HG02678 (cell line): ENCODE results near the gene PGP.

Experiments used
- ATAC-seq: cut with Tn5 transposase; IDR thresholded peaks from one replicate; pipeline ENCODE4 v1.9.1; 2021; ENCODE audit warnings: mild to moderate bottlenecking, moderate library complexity; ENCODE audit not compliant: unreplicated experiment

PGP gene

GRCh38 chr16:2183671-2184070 is 31.0 kb downstream of the PGP start:
- ATAC-seq, result no peak

- no peak for ATAC-seq
These were observed 32.7 kb downstream of the PGP start for GRCh38 chr16:2181952-2182351.

GRCh38 chr16:2180962-2181923 is 33.4 kb downstream of the PGP start:
- ATAC-seq, result no peak

- no peak for ATAC-seq
These were observed 34.2 kb downstream of the PGP start for GRCh38 chr16:2180461-2180860.

- ATAC-seq, result no peak
These were observed 35.1 kb downstream of the PGP start for GRCh38 chr16:2179576-2179975.

- no peak for ATAC-seq
These were observed 35.5 kb downstream of the PGP start for GRCh38 chr16:2179107-2179501.

- no peak for ATAC-seq
These were observed 36.1 kb downstream of the PGP start for GRCh38 chr16:2178321-2179106.

GRCh38 chr16:2177561-2177960 is 37.1 kb downstream of the PGP start:
- ATAC-seq, result no peak

- no peak for ATAC-seq
These were observed 37.5 kb downstream of the PGP start for GRCh38 chr16:2177101-2177500.

GRCh38 chr16:2176047-2176446 is 38.6 kb downstream of the PGP start:
- no peak for ATAC-seq

- no peak for ATAC-seq
These were observed 39.2 kb downstream of the PGP start for GRCh38 chr16:2175454-2175853.

- no peak for ATAC-seq
These were observed 40.1 kb downstream of the PGP start for GRCh38 chr16:2174396-2175131.

GRCh38 chr16:2173916-2174315 is 40.7 kb downstream of the PGP start:
- ATAC-seq, result no peak

- ATAC-seq, result no peak
These were observed 41.3 kb downstream of the PGP start for GRCh38 chr16:2173366-2173765.

GRCh38 chr16:2172688-2173335 is 41.8 kb downstream of the PGP start:
- ATAC-seq, result no peak

- ATAC-seq, result no peak
These were observed 43.0 kb downstream of the PGP start for GRCh38 chr16:2171601-2172178.

GRCh38 chr16:2170587-2171435 is 43.8 kb downstream of the PGP start:
- no peak for ATAC-seq

- ATAC-seq, result no peak
These were observed 44.6 kb downstream of the PGP start for GRCh38 chr16:2170080-2170479.

GRCh38 chr16:2167068-2167638 is 47.5 kb downstream of the PGP start:
- no peak for ATAC-seq
